Bronchial epithelial cell (primary cell): ENCODE measurements around the gene IGDCC3. TPM values are rescaled to one million over a fixed set of nuclear protein-coding genes. Genes with fewer than 3 reads are reported as not detected.

Experiments
- DNase-seq: peaks from one replicate; pipeline ENCODE4 v3.0.0-alpha.2; 2010; ENCODE audit warnings: low read depth
- FAIRE-seq: peaks from 2 replicates; lab custom pipeline; 2011; peaks lifted over from hg19 to GRCh38; lab: Jason Lieb, UNC
- H3K27me3 ChIP-seq: 2 replicates; pipeline ENCODE4 v1.5.1; 2011; ENCODE audit warnings: low read length; ENCODE audit not compliant: control insufficient read depth, insufficient read depth
- H3K36me3 ChIP-seq: 2 replicates; pipeline ENCODE4 v1.5.1; 2011; ENCODE audit warnings: low read length; ENCODE audit not compliant: control insufficient read depth, insufficient read depth
- H3K4me3 ChIP-seq: 2 replicates; pipeline ENCODE4 v1.5.1; 2011; ENCODE audit warnings: mild to moderate bottlenecking, low read depth, low read length, control low read depth
- CTCF ChIP-seq: IDR thresholded peaks from 2 replicates; pipeline ENCODE4 v1.5.1; 2011; ENCODE audit warnings: mild to moderate bottlenecking, moderate library complexity, low read length, control low read depth, inconsistent platforms; ENCODE audit not compliant: insufficient read depth, severe bottlenecking
- total RNA-seq: library from RNA; depleted of rRNA; stranded (reverse); fragments of >200 nt; gene quantifications from 2 replicates; pipeline ENCODE4 v1.2.1, GENCODE V29; 2014

The IGDCC3 gene
- total RNA-seq, 1 donor from 2014 or later, result not detected

DNA sequence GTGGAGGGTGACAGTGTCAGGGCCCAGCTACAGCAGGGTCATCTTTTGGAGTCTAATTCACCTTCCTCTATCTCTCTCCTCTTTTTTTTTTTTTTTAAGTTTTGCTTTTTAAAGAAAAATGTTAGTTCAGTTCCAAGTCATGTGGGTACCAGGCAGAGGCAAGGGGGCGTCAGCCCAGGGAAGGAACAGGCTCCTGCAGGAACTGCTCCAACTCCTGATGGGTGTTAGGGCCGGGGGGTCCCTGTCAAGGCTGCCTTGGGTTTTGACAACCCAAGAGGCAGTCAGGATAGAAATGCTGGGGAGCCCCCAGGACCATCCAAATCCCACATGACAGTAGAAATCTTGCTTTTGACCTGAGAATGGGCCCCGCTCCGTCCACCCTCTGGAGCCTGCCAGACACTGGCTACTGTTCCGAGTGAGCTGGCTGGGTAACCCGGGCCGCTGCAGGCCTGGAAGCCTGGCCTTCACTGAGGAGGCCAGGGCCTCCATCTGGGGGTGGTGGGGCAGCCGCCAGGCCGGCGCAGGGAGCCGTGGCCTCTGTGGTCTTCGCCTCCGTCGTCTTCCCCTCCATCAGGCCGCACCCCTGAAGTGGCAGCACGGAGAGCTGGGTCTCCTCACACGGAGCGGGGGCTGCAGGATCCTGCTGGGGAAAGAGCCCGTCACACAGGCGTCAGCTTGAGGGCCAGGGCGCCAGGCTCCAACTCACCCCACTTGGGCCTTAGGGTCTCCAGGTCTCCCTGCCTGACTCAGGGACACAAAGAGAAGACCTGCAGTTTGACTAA, 49.1 kb downstream of the IGDCC3 start:
- no peak for TF ChIP-seq CTCF
- DNase-seq (no peak), FAIRE-seq (no peak)
- Histone ChIP-seq H3K4me3 (no peak overlapping the region), H3K36me3 (no peaks in the 10 kb centered on the region), H3K27me3 (peaks cover 1% of the 10 kb centered on the region)

GRCh38 chr15:65327651-65328393, 50.0 kb downstream of the IGDCC3 start:
- no peak for FAIRE-seq
- no peaks in the 10 kb centered on the region for H3K36me3 ChIP-seq

DNA sequence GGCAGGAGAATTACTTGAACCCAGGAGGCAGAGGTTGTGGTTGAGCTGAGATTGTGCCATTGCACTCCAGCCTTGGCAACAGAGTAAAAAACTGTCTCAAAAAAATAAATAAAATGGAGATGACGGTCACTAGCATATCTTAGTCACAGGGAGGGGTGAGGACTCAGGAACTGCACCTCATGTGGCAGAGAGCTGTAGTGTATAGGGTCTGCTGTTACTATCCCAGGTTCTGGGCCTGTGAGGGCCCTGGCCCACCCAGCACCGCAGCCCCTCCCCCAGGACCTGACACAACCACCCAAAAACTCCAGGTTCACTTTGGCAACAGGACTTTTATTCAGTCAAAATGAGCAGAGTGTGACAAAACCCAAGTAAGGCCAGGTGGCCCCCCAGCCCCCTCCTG, 51.0 kb downstream of the IGDCC3 start:
- Histone ChIP-seq H3K4me3 (no peak overlapping the region), H3K36me3 (no peaks in the 10 kb centered on the region), H3K27me3 (peaks cover 3% of the 10 kb centered on the region)
- no peak for TF ChIP-seq CTCF
- DNase-seq (no peak), FAIRE-seq (no peak)

More at GRCh38 chr15:65327651-65328393, 50.0 kb downstream of the IGDCC3 start:
- no peak for DNase-seq
- Histone ChIP-seq H3K27me3 (peaks cover 1% of the 10 kb centered on the region), H3K4me3 (no peak overlapping the region)
- TF ChIP-seq CTCF, result no peak

DNA sequence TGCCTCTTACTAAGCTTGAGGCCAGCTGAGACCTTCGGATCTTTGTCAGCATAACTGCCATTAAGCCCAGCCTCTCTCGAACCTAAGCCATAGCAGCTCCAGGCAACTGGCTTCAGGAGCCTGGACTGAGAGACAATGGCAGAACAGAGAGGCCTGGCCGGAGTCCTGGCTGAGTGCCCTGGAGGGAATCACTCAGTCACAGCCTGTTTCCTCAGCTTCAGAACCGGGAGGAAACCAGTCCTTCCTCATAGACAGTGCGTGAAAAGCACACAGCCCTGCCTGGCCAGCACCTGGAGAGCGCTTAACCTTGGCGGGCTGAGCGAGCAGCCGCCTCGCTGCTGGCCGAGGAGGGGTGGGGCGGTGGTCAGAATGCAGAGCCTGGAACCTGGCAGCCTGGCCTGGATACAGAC, 51.7 kb downstream of the IGDCC3 start:
- no peak for TF ChIP-seq CTCF
- Histone ChIP-seq H3K4me3 (no peak overlapping the region), H3K27me3 (peaks cover 6% of the 10 kb centered on the region), H3K36me3 (no peaks in the 10 kb centered on the region)
- DNase-seq (no peak), FAIRE-seq (peak; percentile 28)

DNA sequence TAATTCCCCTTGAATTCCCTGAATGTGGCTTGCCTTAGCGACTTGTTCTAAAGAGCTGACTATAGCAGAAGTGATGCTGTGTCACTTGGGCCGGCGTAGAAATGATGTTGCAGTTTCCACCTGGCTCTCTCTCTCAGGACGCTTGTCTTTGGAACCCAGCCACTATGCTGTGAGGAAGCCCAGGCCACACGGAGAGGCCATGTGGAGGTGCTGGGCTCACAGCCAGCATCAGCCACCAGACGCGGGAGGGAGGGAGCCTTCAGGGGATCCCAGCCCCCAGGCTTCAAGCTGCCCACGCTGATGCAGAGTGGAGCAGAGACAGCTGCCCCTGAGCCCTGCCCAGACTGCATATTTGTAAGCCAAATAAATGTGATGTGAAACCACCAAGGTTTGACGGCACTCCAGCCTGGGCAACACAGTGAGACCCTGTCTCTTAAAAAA, 54.7 kb downstream of the IGDCC3 start:
- FAIRE-seq (no peak), DNase-seq (no peak)
- TF ChIP-seq CTCF, result no peak

More for the DNA sequence above, 54.7 kb downstream of the IGDCC3 start:
- H3K36me3 ChIP-seq, result no peaks in the 10 kb centered on the region
- H3K4me3 ChIP-seq, result no peak overlapping the region
- H3K27me3 ChIP-seq, result peaks cover 6% of the 10 kb centered on the region
